ENCODE measurements around the gene PTPRR.

DNA sequence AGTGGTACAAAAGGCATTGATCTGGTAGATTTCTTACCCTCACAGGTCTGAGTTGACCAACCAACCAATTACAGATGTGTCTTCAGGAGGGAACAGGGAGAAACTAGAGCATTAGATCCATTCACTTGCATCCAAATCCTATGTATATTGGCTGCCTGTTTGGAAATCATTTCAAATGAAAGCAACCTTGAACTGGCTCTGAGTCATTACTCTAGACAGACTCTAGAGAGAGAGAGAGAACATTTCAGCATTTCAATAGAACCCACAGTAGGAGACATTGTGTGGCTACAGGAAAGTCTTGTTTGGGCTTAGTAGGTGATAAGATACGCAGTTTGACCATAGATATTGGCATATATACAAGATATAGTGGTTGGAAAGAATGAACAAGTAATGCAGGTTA, 114.5 kb downstream of the PTPRR start:
- TF ChIP-seq YY1 (IDR thresholded peaks at IDR 0.05; ENCODE audit: low read depth), result no peak
- no peak for TF ChIP-seq CEBPB (IDR thresholded peaks at IDR 0.05)
- TF ChIP-seq FOXM1 (IDR thresholded peaks at IDR 0.05; ENCODE audit: borderline replicate concordance, low read depth), result no peak
- TF ChIP-seq TEAD4 (IDR thresholded peaks at IDR 0.05), result no peak
- TF ChIP-seq EGR1 (IDR thresholded peaks at IDR 0.05), result no peak
- TF ChIP-seq CREB1 (IDR thresholded peaks at IDR 0.05; ENCODE audit: low read depth), result no peak

Measured in Ishikawa (cell line).